HG03108 (cell line): ENCODE results near the gene CDC6.

Experiments
- ATAC-seq: cut with Tn5 transposase; IDR thresholded peaks from one replicate; pipeline ENCODE4 v1.9.1; 2021; ENCODE audit warnings: moderate library complexity; ENCODE audit not compliant: unreplicated experiment

The CDC6 gene

DNA sequence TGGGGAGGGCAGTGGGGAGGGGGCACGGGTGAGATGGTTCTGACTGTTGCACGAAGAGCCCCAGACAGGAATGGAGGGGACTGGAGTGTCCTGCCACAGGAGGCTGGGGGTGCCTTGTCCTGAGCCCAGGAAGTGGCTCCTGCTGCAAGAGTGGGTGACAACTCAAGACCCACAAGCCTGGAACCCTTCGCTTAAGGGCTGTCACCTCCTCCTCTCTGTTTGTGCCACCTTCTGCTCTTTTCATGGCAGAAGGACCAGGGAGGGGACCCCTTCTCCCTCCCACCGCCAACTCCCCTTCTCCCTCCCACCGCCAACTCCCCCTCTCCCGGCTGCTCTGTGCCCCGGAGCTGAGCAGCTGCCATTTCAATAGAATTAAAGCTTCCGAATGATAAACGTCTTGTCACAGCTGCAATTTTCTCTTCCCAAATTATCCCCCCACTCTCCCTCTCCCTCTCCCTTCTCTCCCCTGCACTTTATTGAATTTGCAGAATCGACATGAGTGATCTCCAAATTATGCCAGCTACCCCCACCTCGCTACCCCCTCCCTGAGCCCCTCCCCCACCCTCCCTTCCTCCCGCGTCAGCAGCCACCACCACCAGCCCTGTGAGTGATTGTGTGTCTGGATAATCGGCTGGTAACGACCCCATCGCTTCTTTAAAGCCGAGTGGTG, 63.1 kb downstream of the CDC6 start:
- ATAC-seq, result no peak

DNA sequence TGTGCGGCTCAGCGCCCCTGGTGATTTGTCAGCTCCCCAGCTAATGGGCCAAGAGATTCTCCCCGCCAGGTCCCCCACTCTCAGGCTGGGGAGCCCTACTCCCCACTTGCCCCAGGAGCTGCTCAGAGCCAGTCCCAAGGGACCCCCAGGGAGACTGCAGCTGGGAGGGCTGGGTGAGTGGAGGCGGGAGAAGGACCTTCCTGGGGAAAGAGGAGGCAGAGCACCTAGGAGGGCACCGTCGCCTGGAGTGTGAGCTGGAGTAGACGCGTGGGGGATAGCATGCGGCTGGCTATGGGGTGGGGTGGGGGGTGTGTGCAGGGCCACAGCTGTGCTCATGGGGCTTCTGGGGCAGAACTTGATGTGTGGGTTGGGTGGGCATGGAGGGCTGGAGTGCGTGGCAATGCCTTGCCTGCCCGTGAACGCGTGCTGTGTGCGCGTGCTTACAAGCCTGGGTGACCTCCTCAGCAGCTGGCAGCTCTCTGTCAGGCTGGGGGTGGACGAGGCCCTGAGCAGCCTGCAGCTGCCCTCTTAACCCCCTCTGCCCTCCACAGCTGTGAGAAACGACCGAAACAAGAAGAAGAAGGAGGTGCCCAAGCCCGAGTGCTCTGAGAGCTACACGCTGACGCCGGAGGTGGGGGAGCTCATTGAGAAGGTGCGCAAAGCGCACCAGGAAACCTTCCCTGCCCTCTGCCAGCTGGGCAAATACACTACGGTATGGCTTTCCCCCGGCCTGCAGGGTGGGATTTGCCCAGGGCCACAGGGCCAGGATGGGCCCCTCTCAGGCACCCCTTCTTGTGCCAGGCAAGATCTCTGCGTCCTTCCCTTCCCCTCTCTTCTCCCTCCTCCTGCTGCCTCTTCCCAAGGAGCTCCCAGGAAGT, 63.9 kb downstream of the CDC6 start:
- ATAC-seq, result no peak

DNA sequence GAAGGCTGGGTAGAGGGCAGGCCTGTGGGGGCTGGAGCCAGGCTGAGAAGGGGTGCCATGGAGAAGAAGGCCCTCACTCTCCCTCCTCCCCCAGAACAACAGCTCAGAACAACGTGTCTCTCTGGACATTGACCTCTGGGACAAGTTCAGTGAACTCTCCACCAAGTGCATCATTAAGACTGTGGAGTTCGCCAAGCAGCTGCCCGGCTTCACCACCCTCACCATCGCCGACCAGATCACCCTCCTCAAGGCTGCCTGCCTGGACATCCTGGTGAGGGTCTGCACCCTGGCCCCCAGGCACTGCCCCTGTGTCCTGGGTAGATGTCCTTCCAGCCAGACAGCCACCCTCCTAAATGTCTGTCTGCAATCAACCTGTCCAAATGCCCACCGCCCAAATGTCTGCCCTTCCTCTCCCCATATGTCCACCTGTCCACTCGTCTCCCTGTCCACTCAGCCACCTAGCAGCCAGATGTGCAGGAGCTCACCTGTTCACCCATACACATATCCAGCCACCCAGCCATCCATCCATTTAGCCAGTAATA, 64.6 kb downstream of the CDC6 start:
- ATAC-seq, result no peak

DNA sequence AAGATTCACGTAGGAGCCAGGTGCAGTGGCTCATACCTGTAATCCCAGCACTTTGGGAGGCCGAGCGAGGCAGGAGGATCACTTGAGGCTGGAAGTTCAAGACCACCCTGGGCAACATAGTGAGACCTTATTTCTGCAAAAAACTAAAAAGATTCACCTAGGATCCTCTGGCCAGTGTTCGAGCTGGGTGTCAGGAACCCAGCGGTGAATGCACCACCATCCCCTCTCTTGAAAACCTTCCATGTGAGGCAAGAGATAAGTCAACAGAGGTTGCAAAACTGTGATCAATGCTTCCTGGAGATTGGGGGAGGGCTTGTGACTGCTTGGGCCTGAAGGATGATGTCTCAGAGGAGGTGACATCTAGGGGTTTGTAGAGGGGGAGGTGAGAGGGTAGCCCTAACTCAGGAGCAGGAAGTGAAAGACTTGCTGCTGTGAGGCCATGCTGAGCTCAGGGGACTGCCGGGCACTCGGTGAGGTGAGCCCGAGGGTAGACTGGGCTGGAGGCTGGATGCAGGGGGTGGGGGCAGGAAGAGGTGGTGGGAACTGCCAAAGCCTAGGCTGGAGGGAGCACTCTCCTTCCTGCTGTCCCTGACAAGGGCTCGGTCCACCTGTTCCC, 65.2 kb downstream of the CDC6 start:
- no peak for ATAC-seq
